ENCODE data around the gene RER1.

Gene RER1

DNA sequence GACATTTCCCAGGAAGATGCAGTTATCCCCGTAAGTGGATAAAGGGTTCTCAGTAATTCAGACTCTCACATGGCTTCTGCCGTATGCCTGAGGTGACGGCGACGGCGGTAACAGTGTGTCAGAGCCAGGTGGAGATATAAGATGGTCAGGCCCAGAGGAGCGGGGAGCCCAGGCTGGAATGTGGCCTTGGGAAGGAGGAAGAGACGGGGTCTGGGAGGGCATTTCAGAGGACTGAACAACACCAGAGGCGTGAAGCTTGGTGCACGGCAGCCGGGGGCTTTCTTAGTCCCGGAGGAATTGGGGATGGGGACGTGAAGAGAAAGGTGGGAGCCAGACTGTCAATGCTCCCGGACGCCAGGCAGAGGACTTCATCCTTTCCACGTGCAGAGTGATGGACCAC, 1.0 kb downstream of the RER1 start:
- no peak for DNase-seq

DNA sequence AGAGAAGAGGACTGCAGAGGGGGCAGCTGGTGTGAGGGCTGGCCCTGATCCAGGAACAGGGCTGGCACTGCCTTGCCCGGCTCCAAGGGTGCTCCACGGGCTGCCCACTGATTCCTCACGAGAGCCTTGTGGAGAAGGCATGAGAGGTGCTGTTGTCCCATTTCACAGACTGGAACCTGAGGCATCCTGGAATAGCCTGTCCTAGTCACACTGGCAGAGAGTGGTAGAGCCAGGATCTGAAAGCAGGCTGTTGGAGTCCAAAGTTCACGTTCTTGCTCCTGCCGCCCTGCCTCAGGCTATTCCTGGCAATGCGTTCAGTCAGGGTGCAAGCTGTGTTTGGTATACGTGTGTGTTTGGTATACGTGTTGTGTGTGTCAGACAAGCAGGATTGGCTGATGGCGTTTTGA, 1.8 kb downstream of the RER1 start:
- no peak for DNase-seq

DNA sequence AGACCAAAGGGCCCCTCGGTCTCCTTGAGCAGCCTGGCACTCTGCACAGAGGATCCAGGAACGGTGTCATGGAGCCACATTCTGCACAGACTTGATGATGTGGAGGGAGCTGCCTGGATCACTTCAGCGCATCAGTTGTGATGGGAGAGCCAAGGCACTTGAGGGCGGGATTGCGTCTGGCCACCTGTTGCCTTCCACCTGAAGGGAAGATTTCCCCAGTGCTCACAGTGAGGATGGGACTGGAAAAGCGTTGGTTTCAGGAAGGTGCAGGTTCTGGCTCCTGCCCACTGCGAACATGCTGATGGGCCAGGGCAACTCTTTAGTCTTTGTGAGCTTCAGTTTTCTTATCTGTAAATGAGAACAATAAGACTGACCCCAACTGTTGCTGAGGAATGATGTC, 2.6 kb downstream of the RER1 start:
- no peak for DNase-seq

DNA sequence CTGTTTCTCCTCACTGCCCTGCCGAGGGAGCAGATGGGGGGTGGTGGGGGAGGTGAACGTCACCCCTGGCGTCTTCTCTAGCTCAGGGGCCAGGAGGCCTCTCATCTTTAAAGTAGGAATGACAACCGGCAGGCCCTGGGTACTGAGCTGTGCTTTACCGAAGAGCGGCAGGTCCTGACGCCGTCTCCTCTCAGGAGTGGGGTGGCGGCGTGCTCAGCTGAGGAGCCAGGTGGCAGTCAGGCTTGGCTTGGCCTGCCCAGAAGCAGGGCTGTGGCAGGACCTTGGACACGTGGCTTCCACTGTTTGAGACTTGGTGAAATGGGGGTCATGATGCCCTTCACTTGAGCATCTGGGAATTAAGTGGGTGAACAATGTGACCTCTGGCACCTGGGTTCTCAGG, 3.1 kb downstream of the RER1 start:
- no peak for DNase-seq

DNA sequence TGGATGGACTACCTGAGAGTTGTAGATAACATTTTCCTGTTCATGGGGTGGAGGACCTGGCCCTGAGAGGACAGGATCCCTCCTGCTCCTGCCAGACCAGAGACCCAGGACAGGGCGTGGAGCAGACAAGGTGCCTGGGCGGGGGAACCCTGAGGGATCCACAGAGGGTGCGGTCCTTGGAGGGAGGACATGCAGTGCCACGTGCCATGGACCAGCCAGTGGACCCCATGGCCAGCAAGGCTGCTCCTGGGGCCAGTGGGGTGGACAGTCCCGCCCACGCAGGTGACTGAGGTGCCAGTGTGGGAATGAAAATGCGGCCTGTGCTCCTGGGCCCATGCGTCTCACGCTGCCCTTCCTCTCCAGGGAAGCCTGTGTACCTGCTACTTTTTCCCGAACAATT, 3.6 kb downstream of the RER1 start:
- DNase-seq = no peak

DNA sequence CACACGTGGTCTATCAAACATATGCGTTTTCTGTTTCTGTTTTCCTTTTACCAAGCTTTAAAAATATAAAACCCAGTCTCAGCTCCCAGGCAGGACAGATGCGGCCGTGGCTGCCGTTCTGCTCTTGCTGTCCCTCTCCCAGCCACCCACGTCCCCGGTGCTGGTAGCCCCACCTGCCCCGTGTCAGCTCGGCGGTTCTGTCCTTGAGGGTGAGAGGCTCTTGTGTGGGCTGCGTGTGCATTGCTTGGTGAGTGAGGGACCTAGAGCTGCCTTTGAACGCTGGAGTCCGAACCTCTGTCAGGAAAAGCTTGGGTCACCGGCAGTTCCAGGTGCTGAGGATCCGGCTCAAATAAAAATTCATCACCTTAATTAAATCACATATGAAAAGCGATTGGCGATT, 4.4 kb downstream of the RER1 start:
- DNase-seq = no peak

DNA sequence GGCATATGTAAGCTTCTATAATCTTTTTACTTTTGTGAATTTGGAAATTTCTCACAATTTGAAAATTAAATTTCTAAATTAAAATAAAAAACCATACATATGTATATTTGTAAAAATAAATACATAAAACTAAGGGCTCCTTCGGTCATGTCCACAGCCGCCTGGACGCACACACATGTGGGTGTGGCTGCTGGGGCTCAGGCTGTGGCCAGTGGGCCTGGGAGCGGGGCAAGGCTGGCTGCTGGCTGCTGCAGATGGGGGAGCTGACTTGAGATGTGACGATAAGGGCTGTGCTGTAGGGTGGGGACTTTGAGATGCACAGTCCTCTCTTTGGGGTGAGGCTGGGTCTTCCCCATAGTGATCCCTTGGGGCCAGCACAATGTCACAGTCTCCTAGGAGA, 4.8 kb downstream of the RER1 start:
- DNase-seq = no peak

DNA sequence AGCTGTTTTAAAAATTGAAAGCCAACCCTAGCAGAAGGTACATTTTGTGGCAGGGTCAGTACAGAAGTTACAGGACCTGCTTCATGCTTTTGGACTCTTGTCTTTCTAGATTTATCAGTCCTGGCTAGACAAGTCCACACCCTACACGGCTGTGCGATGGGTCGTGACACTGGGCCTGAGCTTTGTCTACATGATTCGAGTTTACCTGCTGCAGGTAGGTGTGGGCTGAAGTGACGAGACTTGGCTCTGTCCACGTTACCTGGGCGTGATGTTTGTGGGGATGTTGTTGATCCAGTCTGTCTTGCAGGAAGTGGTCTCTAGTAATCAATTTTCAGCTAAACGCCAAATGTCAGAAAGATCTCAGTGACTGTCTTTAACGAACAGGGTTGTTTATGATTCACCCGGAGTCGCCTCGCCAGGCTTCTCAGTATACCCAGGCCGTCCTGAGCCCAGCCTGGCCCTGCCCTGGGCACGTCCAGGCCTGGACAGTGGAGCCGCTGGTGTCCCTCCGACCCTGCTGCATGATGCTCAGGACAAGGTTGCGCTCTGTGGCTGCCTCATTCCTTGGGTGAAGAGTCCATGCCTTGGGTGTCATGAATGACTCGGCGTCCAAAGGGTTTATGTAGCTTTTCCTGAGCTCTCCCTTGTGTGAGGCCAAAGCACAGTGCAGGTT, 5.5 kb downstream of the RER1 start:
- DNase-seq = no peak

DNA sequence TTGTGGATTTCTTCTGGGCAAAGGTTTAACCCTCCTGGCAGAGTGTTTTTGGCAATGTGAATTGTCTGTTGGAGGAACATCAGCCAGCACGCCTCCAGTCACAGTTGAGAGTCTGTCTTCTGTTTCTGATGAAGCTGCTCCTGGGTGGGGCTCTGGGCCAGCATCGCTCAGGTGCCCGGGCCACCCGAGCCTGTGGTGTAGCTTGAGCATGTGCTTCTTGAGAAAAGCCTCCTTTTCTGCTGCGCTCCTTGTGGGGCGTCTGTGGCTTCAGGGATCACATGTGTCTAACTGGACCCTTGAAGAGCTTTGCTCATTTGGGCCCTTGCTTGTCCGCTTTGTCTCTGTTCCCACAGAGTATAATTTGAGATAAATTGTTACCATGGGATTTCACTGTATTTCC, 7.2 kb downstream of the RER1 start:
- DNase-seq = no peak

DNA sequence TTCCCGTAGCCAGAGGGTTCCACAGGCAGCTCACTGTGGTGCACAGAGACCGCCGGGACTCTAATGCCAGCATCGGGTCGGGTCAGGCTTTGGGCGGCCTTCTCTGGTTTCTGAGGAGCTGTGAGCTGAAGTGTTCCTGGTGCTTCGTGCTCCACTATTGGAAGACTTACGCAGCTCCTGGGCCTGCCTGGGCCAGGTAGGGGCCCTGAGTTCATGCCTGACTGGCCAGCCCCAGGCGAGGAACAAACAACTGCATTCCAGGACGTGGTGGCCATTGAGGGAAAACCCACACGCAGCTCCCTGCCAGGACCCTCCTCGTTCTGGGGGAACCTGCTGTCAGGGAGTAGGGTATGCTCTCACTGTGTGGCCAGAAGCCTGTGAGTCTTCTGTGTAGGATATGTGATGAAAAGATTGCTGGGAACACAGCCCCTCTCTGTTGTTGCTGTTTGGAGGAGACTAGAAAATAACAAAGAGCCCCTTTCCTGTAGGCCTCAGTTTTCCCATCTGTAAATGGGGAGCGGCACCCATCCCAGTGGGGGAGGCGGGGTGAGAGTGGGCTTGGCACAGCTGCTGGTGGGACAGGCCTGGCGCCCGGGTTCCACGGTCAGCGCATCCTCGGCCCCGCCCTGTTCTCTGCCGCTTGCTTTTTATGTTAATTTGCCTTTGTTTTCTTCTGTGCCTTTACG, 8.4 kb downstream of the RER1 start:
- no peak for DNase-seq

DNA sequence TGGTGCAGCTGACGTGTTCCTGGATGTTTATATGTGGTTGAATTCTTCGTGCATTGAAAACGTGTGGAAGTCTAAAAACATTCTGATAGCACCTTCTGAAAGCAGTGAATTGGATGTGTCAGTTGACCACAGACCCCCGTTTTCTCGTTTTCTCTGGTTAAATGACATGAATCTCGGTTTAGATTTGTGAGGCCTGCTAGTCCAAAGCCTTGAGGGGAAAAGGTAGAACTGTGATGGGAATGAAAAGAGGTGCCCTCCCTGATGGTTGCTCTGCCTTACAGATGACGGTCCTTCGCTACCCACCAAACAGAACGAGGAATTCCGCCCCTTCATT, 8.9 kb downstream of the RER1 start:
- no peak for DNase-seq

DNA sequence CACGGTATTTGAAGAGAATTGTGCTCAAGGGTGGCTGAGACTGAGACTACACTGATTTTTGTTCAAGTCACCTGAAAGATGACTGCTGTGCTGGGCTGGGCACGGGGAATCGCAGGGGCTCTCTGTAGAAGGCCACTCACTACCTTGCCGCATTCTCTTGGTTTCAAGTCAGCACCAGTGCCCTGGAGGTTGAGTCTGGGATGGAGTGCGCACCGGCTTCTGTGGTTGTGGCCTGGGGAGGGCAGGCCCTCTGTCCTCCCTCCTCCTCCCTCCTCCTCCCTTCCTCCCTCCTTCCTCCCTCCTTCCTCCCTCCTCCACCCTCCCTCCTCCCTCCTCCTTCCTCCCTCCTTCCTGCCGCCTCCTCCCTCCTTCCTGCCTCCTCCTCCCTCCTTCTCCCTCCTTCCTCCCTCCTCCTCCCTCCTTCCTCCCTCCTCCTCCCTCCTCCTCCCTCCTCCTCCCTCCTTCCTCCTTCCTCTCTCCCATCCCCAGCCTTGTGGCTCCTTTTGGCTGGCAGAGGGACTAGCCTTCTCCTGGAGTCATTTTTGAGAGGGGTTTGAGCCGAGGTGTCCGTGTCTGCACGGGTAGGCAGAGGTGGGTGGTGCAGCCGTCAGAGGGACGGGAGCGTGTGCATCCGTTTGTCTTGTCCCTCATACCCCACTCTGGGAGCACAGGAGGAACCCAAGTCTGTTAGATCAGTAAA, 9.5 kb downstream of the RER1 start:
- no peak for DNase-seq

DNA sequence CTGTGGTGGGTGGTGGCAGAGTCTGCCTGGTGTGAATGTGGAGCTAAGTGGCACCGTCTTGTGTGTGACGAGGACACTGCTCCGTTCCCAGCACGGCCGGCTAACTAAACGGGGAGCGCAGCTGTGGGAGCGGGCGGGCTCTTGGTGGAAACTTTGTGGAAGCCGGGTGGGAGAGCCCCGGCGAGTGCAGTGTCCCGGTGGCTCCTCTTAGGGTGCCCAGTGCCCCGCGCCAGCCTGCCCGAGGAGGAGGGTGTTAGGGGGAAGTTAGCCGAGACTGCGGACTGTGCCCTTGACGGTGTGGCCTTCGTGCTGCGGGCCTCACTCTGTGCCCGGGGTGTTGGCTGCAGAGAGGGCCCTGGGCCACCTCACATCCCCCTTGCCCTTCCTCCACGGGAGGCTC, 10.8 kb downstream of the RER1 start:
- no peak for DNase-seq

DNA sequence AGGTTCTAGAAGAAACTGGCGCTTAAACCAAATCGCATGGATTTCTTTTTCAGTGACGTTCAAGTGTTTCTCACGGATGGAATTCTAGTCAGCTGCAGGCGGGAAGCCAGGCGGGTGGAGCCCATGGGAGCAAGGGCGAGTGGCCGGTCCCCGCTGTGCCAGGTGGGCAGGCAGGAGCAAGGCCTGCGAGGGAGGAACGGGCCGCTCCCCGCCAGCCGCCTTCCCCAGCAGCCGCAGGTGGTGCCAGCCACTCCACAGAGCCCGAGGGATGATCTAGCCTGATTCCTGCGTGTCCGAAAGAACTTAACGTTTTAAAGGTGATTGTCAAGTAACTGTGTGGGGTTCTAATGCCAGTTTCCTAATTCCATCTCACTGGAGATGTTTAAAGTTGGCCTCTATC, 11.6 kb downstream of the RER1 start:
- DNase-seq = no peak

DNA sequence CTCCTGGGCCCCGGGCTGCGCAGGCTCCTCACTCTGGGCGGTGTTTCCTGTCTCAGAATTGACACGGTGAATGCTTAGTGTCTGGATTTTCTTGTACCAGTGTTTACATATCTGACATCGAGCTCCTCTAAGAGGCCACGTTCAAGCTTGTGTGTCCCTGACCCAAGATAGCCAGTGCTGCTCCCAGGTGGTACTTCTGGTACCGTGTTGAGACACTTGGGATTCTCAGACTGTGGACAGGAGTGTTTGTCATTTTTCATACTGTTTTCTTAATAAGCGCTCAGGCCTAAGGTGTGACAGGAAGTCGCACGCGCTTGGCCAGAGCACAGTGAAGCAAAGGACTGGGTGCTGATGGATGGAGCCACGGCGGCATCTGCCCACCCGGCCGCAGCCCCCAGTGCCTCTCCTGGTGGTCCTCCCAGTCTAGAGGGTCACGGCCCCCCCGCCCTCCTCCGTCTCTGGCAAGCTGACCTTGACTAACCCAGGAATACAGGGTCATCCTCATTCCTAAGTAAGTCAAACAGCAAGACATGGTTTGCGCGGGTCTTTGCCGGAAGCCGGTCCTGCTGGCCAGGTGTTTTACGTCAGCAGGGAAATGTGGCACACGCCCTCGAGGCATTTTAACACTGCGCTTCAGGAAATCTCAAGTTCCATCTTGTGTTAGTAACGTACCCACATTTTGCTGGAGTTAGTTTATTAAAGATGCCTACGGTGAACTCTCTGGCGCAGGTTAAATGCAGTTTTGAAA, 12.7 kb downstream of the RER1 start:
- no peak for DNase-seq

DNA sequence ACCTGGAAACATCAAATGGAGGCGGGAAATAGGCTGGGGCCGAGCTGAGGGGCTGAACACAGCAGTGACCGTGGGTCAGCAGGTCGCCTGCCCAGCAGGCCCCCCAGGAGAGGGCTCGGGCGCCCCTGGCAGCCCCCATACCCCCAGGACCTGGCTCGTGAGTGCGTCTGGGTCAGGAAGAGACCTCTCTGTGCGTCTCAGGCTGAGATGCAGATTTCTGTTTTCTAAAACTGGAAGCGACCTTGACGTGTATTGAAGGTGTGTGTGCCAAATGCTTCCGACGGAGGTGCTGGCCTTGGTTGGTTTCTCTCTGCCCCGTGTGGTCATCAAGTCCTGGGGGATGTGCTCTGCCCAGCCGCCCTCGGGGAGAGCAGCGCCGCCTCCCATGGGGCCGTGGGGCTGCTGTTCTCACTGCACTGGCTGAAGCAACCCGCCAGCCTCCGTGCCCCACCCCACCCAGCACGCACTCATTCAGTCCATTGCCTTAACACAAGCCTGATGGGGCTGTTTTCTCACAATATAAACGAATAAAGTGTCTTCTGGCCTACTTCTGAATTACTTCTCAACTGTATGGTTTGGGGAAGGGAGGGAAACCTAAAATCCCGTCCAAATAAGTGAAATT, 13.4 kb downstream of the RER1 start:
- DNase-seq = no peak

DNA sequence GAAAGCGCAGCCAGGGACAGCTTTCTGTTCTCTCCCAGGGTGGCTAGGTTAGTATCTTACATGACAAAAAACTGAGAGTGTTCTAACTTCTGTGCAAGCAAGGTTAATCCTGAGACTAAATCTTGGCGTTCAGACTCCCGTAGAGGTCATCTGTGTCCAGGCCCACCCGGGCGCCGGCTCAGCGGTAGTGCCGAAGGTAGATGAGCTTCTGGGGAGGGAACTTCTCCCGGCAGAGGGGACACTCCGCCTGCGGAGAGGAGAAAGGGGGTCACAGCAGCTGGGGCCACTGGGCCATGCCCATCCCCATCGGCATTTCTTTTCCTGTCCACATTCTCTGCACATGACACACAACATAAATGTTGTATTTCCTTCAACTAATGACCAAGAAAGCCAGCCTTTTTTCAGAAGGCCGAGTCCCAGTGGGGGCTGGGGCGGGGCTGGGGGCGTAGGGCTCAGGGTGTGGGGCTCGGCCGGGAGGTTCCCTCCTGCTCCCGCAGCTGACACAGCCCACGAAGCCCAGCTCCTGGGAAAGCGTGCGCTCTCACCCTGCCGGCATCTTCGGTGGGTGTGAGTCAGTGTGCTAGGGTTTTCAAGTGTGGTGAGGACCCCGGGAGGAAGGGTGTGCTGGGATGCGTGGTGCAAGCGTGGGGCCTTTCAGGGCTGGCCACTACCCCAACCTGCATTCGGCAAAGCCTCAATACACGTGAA, 14.1 kb downstream of the RER1 start:
- no peak for DNase-seq

DNA sequence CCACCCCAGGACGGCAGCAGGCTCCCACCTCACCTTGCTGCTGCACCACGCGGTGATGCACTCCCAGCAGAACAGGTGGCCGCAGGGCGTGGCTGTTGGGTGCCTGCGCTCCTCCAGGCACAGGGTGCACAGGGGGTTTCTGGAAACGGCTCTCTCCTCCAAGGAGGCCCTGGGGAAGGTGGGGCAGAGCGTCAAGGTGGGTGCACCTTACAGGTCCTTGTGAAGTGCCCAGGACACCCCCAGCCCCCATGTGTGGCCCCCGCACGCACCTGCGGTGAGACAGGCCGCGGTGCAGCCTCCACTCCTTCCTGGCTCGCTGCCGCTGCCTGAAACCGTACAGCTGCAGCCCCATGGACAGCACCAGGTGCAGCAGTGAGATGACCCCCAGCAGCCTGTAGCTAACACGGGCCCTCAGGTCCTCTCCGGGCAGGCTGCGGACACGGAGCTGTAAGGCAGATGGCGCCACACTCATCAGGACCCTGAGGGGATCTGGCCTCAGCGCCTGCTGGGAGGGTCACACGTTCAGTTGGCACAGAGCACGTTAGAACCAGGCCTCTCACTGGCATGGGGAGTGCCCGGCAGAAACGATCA, 14.9 kb downstream of the RER1 start:
- DNase-seq = no peak

DNA sequence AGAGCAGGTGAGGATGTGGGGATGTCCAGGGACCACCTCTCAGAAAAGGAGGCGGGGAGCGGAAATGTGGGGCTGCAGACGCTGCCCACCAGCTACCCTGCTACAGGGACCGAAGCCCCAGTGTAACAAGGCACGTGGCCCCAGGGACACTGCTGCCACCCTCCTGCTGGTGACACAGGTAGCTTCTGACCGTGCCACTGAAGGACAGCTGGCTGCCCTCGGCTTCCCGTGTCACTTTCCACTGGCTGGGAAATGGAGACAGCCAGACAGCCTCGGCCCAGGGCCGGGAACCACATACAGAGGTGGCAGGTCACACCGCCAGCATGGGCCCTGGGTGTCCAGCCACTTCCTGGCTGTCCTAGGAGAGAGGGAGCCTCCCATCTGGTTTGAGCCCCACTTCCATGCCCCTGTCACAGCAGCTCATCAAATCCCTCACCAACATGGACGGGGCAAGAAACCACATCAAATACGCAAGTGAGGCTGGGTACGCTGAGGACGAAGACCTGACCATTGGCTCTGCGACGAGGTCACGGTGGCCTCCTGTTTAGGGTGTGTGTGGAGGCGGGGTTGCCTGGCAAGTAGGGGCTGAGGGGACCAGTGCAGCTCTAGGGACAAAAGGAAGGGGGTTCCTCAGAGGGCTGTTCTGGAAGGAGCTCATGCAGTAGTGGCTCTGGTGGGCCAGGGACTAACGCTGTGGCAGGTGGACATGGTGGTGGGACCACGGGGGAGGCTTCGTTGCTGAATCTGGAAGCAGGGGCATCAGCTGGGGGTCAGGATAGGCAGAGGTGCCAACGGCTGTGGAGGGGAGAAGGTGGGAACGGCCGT, 15.7 kb downstream of the RER1 start:
- no peak for DNase-seq

DNA sequence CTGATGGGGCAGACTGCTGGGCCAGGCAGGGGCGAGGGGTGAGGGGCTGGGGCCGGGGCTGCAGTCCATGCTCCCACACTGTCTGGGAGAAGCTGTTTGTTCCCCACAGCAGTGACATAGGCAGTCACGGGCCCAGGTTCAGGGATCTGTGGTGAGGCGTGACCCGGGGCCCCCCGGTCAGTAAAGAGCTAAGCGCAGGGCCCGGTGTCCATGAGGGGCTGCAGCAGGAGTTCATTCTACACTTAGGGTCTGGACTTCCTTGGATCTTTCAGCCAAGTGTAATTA, 16.3 kb downstream of the RER1 start:
- no peak for DNase-seq

DNA sequence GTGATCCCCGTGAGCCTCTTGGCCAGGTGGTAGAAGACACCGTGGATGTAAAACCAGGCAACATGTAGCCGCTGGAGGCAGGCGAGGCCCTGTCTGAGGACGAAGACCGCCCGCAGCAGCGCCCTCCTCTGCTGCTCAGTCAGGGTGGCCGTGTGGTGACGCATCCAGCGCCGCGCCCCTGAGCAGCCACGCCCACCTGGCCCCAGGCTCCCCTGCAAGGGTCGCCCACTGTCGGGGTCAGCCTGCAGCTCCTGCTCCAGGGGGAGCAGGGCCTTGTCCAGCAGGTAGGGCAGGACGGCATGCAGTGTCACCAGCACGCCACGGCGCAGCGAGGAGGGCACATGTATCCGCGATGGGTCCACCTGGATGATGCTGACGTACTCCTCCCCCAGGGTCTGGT, 16.8 kb downstream of the RER1 start:
- no peak for DNase-seq

DNA sequence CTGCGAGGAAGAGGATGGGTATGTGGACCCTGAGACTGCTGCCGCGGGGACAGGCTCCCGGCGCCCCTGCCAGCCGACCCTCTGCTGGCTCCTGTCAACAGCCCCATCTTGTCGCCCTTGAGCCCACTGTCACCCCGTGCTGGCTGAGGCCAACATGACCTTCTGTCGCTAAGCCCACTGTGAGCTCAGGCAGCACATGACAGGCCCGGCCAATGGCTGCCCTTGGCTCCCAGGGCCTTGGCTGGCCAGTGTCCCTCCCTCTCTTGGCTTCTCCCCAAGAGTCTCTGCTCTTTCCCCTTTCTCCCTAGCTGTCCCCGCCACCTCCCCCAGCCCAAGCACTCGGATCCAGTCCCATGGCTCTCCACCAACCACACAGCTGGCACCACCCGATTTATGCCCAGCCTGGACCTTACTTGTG, 17.2 kb downstream of the RER1 start:
- DNase-seq = no peak

Measured in suppressor macrophage treated with lipopolysaccharide for 1 hour (primary cell).